SK-N-SH (cell line): Measurements from ENCODE around the gene SRCIN1. TPM values are rescaled to one million over a fixed set of nuclear protein-coding genes. Genes with fewer than 3 reads are reported as not detected.

Experiments used
- CTCF ChIA-PET: fragments of 300-600, 350-600 bp; formaldehyde crosslinking; extraction: SDS; loops from one replicate; lab custom pipeline; 2021; lab: Yijun Ruan, JAX
- POLR2A ChIA-PET: fragments of 350-600 bp; sonication (Branson Sonifier 250); formaldehyde crosslinking; extraction: SDS; loops from one replicate; lab custom pipeline; 2020; ENCODE audit warnings: antibody characterized with exemption, inconsistent platforms; lab: Yijun Ruan, JAX
- DNase-seq: peaks from one replicate; pipeline ENCODE4 v3.0.0; 2012
- H2AFZ ChIP-seq: fragments of 200-600 bp; sonication (generic); 2 replicates; pipeline ENCODE4 v1.8.1; 2016; ENCODE audit warnings: antibody characterized with exemption, mild to moderate bottlenecking, low read depth
- H3F3A ChIP-seq: fragments of 200-600 bp; sonication (generic); replicated peaks from 2 replicates; pipeline ENCODE3; 2016; ENCODE audit warnings: antibody characterized with exemption, mild to moderate bottlenecking; ENCODE audit not compliant: insufficient read depth
- H3K27ac ChIP-seq, 2 experiments: fragments of 200-500 bp in 1 of 2; fragments of 200-600 bp in 1 of 2; sonication (Bioruptor generic) in 1 of 2; sonication (generic), shearing (Covaris generic) in 1 of 2; 2 replicates each; pipeline versions ENCODE4 v1.5.1 to v1.6.1; 2014 to 2016; ENCODE audit warnings: low read depth in 2 of 2, inconsistent platforms in 1 of 2, low read length in 1 of 2, mild to moderate bottlenecking in 1 of 2, mixed read lengths in 1 of 2
- H3K27me3 ChIP-seq: fragments of 200-600 bp; sonication (generic), shearing (Covaris generic); 2 replicates; pipeline ENCODE4 v1.6.1; 2016; ENCODE audit warnings: mixed run types; ENCODE audit not compliant: insufficient read depth
- H3K36me3 ChIP-seq, 2 experiments: fragments of 200-500 bp in 1 of 2; fragments of 200-600 bp in 1 of 2; sonication (Bioruptor generic) in 1 of 2; sonication (generic) in 1 of 2; replicated peaks in 1 of 2; 2 replicates each; pipeline versions ENCODE3 to v1.5.1; 2014 to 2016; ENCODE audit warnings: low read length in 1 of 2, mild to moderate bottlenecking in 1 of 2; ENCODE audit not compliant: insufficient read depth in 2 of 2, control insufficient read depth in 1 of 2
- H3K4me1 ChIP-seq, 2 experiments: fragments of 200-500 bp in 1 of 2; fragments of 200-600 bp in 1 of 2; sonication (Bioruptor generic) in 1 of 2; sonication (generic), shearing (Covaris generic) in 1 of 2; 2 replicates each; pipeline versions ENCODE4 v1.5.1 to v1.6.1; 2014 to 2016; ENCODE audit warnings: low read depth in 1 of 2, low read length in 1 of 2, mixed run types in 1 of 2; ENCODE audit not compliant: insufficient read depth in 2 of 2, control insufficient read depth in 1 of 2
- H3K4me2 ChIP-seq: fragments of 200-600 bp; sonication (generic), shearing (Covaris generic); 2 replicates; pipeline ENCODE4 v1.6.1; 2017; ENCODE audit warnings: mixed run types
- H3K4me3 ChIP-seq, 2 experiments: fragments of 200-500 bp in 1 of 2; fragments of 200-600 bp in 1 of 2; sonication (Bioruptor generic) in 1 of 2; sonication (generic), shearing (Covaris generic) in 1 of 2; 2 replicates each; pipeline versions ENCODE4 v1.5.1 to v1.8.1; 2014 to 2016; ENCODE audit warnings: low read depth in 2 of 2, inconsistent platforms in 1 of 2, low read length in 1 of 2, mild to moderate bottlenecking in 1 of 2, mixed read lengths in 1 of 2, moderate library complexity in 1 of 2
- H3K79me2 ChIP-seq: fragments of 200-600 bp; sonication (generic); 2 replicates; pipeline ENCODE4 v1.8.1; 2017; ENCODE audit warnings: mild to moderate bottlenecking; ENCODE audit not compliant: insufficient read depth
- H3K9ac ChIP-seq: fragments of 200-600 bp; sonication (generic); 2 replicates; pipeline ENCODE4 v1.6.1; 2017; ENCODE audit warnings: mixed run types
- H3K9me2 ChIP-seq: fragments of 200-600 bp; sonication (generic); 2 replicates; pipeline ENCODE4 v1.6.1; 2017; ENCODE audit warnings: mixed run types
- H3K9me3 ChIP-seq: fragments of 200-600 bp; sonication (generic); 2 replicates; pipeline ENCODE4 v1.6.1; 2017; ENCODE audit warnings: mixed run types, mild to moderate bottlenecking, moderate library complexity
- H4K20me1 ChIP-seq: fragments of 200-600 bp; sonication (generic); 2 replicates; pipeline ENCODE4 v1.6.1; 2017; ENCODE audit warnings: mild to moderate bottlenecking, mixed run types; ENCODE audit not compliant: insufficient read depth
- ELF1 ChIP-seq: IDR thresholded peaks from 2 replicates; pipeline ENCODE4 v1.4.0; 2012
- EP300 ChIP-seq, 2 experiments: IDR thresholded peaks; 2 replicates each; pipeline versions ENCODE4 v1.4.0 to v1.6.1; 2012; ENCODE audit warnings: borderline replicate concordance in 1 of 2, low read depth in 1 of 2, low read length in 1 of 2
- EZH2phosphoT487 ChIP-seq: fragments of 200-600 bp; sonication (generic); IDR thresholded peaks from 2 replicates; pipeline ENCODE4 v1.6.1; 2017; ENCODE audit warnings: low read depth, mixed run types, mild to moderate bottlenecking, antibody characterized with exemption, moderate library complexity, borderline replicate concordance
- FOXJ3 ChIP-seq: sonication (generic); formaldehyde crosslinking; IDR thresholded peaks from 2 replicates; pipeline ENCODE4 v1.5.1; 2020; ENCODE audit warnings: mild to moderate bottlenecking, missing genetic modification reagents
- GATA2 ChIP-seq: sonication (generic); formaldehyde crosslinking; IDR thresholded peaks from 2 replicates; pipeline ENCODE4 v1.5.0; 2020; ENCODE audit warnings: mild to moderate bottlenecking, missing genetic modification reagents
- MEF2A ChIP-seq: IDR thresholded peaks from 2 replicates; pipeline ENCODE4 v1.4.0; 2012; ENCODE audit warnings: low read depth, borderline replicate concordance
- whole genome bisulfite sequencing: methylation state at CpG from one replicate; pipeline ENCODE4 v1.1.6; 2017; ENCODE audit warnings: low lambda C conversion rate; 5-methylcytosine and 5-hydroxymethylcytosine counted together
- polyA plus RNA-seq, 3 experiments: library from polyadenylated mRNA; depleted of rRNA; stranded (reverse); fragments of >200 nt; gene quantifications; 2 replicates each; pipeline ENCODE4 v1.2.3, GENCODE V29; 2012
- TF ChIP-seq, protein P1 (sequence below): IDR thresholded peaks from 2 replicates; pipeline ENCODE4; 2012
- TF ChIP-seq, protein P2 (sequence below): fragments of 150-350 bp; IDR thresholded peaks from 2 replicates; pipeline ENCODE4 v1.6.1; 2016; ENCODE audit warnings: mild to moderate bottlenecking, low read depth, low read length
- TF ChIP-seq, protein P3 (sequence below): IDR thresholded peaks from 2 replicates; pipeline ENCODE4 v1.4.0; 2012; ENCODE audit warnings: low read depth, borderline replicate concordance
- TF ChIP-seq, protein P4 (sequence below): IDR thresholded peaks from 2 replicates; pipeline ENCODE4 v1.4.0; 2012; ENCODE audit warnings: low read depth, borderline replicate concordance
- TF ChIP-seq, protein P5 (sequence below): IDR thresholded peaks from 2 replicates; pipeline ENCODE4 v1.6.1; 2012; ENCODE audit warnings: mild to moderate bottlenecking, low read depth, low read length, moderate library complexity

Gene SRCIN1
- polyA plus RNA-seq, 1 of the 3 experiments (the other 2 are of a cell fraction): 1.0 TPM

DNA sequence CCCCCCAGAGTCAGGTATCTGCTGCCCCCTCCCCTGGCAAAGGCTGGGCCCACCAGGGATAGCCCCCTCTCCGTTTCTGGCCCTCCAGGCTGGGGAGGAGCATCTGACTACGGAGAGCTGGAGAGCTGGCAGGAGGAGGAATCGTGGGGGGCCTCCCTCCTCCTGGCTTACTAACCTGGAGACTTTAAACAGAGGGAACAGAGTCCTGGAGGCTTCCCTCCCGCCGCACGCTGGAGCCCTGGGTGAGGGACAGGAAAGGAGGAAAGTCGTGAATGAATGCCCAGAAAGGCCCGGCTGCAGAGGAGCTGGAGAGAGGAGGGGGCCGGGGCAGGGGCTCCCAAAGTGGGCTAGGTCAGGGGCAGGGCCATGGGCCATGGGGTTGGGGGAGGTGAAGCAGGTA, 9.9 kb downstream of the SRCIN1 start (continued):
- TF ChIP-seq, protein P1, sequence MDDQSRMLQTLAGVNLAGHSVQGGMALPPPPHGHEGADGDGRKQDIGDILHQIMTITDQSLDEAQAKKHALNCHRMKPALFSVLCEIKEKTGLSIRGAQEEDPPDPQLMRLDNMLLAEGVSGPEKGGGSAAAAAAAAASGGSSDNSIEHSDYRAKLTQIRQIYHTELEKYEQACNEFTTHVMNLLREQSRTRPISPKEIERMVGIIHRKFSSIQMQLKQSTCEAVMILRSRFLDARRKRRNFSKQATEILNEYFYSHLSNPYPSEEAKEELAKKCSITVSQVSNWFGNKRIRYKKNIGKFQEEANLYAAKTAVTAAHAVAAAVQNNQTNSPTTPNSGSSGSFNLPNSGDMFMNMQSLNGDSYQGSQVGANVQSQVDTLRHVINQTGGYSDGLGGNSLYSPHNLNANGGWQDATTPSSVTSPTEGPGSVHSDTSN: no peak
- TF ChIP-seq FOXJ3 (CRISPR knock-in tag): no peak
- TF ChIP-seq, protein P2, sequence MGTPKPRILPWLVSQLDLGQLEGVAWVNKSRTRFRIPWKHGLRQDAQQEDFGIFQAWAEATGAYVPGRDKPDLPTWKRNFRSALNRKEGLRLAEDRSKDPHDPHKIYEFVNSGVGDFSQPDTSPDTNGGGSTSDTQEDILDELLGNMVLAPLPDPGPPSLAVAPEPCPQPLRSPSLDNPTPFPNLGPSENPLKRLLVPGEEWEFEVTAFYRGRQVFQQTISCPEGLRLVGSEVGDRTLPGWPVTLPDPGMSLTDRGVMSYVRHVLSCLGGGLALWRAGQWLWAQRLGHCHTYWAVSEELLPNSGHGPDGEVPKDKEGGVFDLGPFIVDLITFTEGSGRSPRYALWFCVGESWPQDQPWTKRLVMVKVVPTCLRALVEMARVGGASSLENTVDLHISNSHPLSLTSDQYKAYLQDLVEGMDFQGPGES: no peak
- no peak for TF ChIP-seq EZH2phosphoT487
- TF ChIP-seq, protein P3, sequence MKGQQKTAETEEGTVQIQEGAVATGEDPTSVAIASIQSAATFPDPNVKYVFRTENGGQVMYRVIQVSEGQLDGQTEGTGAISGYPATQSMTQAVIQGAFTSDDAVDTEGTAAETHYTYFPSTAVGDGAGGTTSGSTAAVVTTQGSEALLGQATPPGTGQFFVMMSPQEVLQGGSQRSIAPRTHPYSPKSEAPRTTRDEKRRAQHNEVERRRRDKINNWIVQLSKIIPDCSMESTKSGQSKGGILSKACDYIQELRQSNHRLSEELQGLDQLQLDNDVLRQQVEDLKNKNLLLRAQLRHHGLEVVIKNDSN: no peak
- no peak for TF ChIP-seq MEF2A
- no peak for TF ChIP-seq GATA2

DNA sequence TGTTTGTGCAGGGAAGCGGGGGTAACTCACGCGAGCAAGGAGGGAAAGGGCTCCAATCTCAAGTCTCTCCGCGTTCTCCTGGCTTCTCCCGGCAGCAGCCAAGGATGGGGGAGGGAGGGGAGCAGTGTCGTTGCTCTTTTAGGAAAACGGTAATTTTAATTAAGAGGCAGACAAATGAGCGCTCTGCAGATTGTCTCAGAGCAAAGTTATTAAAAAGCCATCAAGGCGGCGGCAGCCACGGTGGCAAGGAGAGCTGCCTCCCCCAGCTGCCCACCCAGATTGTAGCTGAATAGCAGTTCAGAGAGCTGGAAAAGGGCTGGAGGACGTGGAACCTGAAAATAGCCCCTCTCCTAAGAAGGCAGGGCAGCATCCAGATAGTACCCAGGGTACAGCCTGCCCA, 11.6 kb downstream of the SRCIN1 start:
- H3F3A ChIP-seq: no peaks in the 10 kb centered on the region
- H3K9ac ChIP-seq: no peak overlapping the region
- DNase-seq: no peak
- no peak overlapping the region for H3K4me3 ChIP-seq
- H3K79me2 ChIP-seq: no peaks in the 10 kb centered on the region
- H3K36me3 ChIP-seq: no peaks in the 10 kb centered on the region
- CTCF ChIA-PET: interaction anchor here (0.9 to 16.4 kb wide), 6 partner anchors 7 to 80 kb away, joined by 3 to 232 read pairs (median 5); partner anchors contain the start of gene SRCIN1
- H3K27me3 ChIP-seq: peaks cover 9% of the 10 kb centered on the region; the same call in 1 of the 2 replicates
- H3K4me1 ChIP-seq: peaks cover 6 to 17% of the 10 kb centered on the region in 2 experiments; a peak in 2 of 4 replicates
- no peak overlapping the region for H2AFZ ChIP-seq
- POLR2A ChIA-PET: interaction anchor here (0.6 kb wide), 1 partner anchor 574 kb away, joined by 3 read pairs; no protein-coding TSS in a partner anchor
- no peak overlapping the region for H3K27ac ChIP-seq
- no peaks in the 10 kb centered on the region for H3K9me3 ChIP-seq
- no peaks in the 10 kb centered on the region for H3K9me2 ChIP-seq
- no peak overlapping the region for H3K4me2 ChIP-seq
- 85% methylated on average over 12 of the region's 13 CpGs for WGBS
- H4K20me1 ChIP-seq: no peaks in the 10 kb centered on the region
- TF ChIP-seq ELF1 (no peak), EP300 (IDR thresholded peaks at IDR 0.05; ENCODE audit: borderline replicate concordance in 1 of 2, low read depth in 1 of 2, low read length in 1 of 2) (no peak)
- TF ChIP-seq, protein P4, sequence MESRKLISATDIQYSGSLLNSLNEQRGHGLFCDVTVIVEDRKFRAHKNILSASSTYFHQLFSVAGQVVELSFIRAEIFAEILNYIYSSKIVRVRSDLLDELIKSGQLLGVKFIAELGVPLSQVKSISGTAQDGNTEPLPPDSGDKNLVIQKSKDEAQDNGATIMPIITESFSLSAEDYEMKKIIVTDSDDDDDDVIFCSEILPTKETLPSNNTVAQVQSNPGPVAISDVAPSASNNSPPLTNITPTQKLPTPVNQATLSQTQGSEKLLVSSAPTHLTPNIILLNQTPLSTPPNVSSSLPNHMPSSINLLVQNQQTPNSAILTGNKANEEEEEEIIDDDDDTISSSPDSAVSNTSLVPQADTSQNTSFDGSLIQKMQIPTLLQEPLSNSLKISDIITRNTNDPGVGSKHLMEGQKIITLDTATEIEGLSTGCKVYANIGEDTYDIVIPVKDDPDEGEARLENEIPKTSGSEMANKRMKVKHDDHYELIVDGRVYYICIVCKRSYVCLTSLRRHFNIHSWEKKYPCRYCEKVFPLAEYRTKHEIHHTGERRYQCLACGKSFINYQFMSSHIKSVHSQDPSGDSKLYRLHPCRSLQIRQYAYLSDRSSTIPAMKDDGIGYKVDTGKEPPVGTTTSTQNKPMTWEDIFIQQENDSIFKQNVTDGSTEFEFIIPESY: no peak
- TF ChIP-seq, protein P5, sequence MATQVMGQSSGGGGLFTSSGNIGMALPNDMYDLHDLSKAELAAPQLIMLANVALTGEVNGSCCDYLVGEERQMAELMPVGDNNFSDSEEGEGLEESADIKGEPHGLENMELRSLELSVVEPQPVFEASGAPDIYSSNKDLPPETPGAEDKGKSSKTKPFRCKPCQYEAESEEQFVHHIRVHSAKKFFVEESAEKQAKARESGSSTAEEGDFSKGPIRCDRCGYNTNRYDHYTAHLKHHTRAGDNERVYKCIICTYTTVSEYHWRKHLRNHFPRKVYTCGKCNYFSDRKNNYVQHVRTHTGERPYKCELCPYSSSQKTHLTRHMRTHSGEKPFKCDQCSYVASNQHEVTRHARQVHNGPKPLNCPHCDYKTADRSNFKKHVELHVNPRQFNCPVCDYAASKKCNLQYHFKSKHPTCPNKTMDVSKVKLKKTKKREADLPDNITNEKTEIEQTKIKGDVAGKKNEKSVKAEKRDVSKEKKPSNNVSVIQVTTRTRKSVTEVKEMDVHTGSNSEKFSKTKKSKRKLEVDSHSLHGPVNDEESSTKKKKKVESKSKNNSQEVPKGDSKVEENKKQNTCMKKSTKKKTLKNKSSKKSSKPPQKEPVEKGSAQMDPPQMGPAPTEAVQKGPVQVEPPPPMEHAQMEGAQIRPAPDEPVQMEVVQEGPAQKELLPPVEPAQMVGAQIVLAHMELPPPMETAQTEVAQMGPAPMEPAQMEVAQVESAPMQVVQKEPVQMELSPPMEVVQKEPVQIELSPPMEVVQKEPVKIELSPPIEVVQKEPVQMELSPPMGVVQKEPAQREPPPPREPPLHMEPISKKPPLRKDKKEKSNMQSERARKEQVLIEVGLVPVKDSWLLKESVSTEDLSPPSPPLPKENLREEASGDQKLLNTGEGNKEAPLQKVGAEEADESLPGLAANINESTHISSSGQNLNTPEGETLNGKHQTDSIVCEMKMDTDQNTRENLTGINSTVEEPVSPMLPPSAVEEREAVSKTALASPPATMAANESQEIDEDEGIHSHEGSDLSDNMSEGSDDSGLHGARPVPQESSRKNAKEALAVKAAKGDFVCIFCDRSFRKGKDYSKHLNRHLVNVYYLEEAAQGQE: no peak
- TF ChIP-seq, protein P3: no peak
